Upper lobe of left lung (tissue), 6 donors: Measurements from ENCODE around the gene GABBR2. TPM values are rescaled to one million over a fixed set of nuclear protein-coding genes. Genes with fewer than 3 reads are reported as not detected.

Experiments
- ATAC-seq, 2 donors: fragments of 200-7000 bp; cut with Tn5 transposase; one replicate each; pipeline ENCODE4 v1.9.1; 2022; ENCODE audit warnings: mild to moderate bottlenecking in 2 of 2, moderate library complexity in 2 of 2; ENCODE audit not compliant: low FRiP score in 2 of 2
- DNase-seq, 2 donors: peaks; one replicate each; pipeline ENCODE4 v3.0.0-alpha.2; 2019 to 2020
- H3K27ac ChIP-seq, 4 donors: fragments of 200-600 bp; sonication (generic); one replicate each; pipeline ENCODE4 v1.5.1; 2016 to 2019
- H3K27me3 ChIP-seq, 4 donors: fragments of 200-600 bp; sonication (generic); one replicate each; pipeline ENCODE4 v1.5.1; 2017 to 2019
- H3K36me3 ChIP-seq, 4 donors: fragments of 200-600 bp; sonication (generic); one replicate each; pipeline ENCODE4 v1.5.1; 2016 to 2019
- H3K4me1 ChIP-seq, 4 donors: fragments of 200-600 bp; sonication (generic); one replicate each; pipeline ENCODE4 v1.5.1; 2018 to 2019
- H3K4me3 ChIP-seq, 4 donors: fragments of 200-600 bp; sonication (generic); one replicate each; pipeline ENCODE4 v1.5.1; 2017 to 2019; ENCODE audit warnings: mild to moderate bottlenecking in 2 of 4, moderate library complexity in 1 of 4
- H3K9me3 ChIP-seq, 4 donors: fragments of 200-600 bp; sonication (generic); one replicate each; pipeline ENCODE4 v1.5.1; 2018 to 2019
- EP300 ChIP-seq, 4 donors: sonication (generic); formaldehyde crosslinking; IDR thresholded peaks; one replicate each; pipeline ENCODE4 v1.5.1; 2017; ENCODE audit warnings: antibody characterized with exemption in 4 of 4, control low read depth in 2 of 4
- POLR2A ChIP-seq, 4 donors: fragments of 450-650 bp; IDR thresholded peaks; one replicate each; pipeline ENCODE4 v1.5.1; 2016 to 2017; ENCODE audit warnings: antibody characterized with exemption in 4 of 4, mild to moderate bottlenecking in 2 of 4
- POLR2AphosphoS5 ChIP-seq, 2 donors: sonication (generic); formaldehyde crosslinking; IDR thresholded peaks; one replicate each; pipeline ENCODE4 v1.5.1; 2017; ENCODE audit warnings: antibody characterized with exemption in 2 of 2
- WGBS, 2 donors: methylation state at CpG; one replicate each; pipeline ENCODE4 v1.1.5; 2017 to 2018; 5-methylcytosine and 5-hydroxymethylcytosine counted together
- total RNA-seq, 6 donors: library from RNA; depleted of rRNA in 4 of 6; stranded (reverse); fragments of >200 nt in 4 of 6; gene quantifications; one replicate each; pipeline versions ENCODE4 v1.1.0 to v1.2.1, GENCODE V29; 2016 to 2021
- TF ChIP-seq, protein P1 (sequence below), 6 experiments: fragments of 450-650 bp in 4 of 6; fragments of 200-600 bp in 2 of 6; sonication (generic) in 2 of 6; IDR thresholded peaks; one replicate each; pipeline ENCODE4 v1.5.1; 2016 to 2019; ENCODE audit warnings: antibody characterized with exemption in 6 of 6
- donor health status: DM: no; HTN: no; CAD: no; lungs with moderate emphysema.
- donor health status: DM: no; HTN: yes; CAD: no; lungs with severe emphysema.

Gene GABBR2
- total RNA-seq, 6 donors from 2014 or later = 0.15 to 1.00 (median 0.81) TPM; not detected in 1

DNA sequence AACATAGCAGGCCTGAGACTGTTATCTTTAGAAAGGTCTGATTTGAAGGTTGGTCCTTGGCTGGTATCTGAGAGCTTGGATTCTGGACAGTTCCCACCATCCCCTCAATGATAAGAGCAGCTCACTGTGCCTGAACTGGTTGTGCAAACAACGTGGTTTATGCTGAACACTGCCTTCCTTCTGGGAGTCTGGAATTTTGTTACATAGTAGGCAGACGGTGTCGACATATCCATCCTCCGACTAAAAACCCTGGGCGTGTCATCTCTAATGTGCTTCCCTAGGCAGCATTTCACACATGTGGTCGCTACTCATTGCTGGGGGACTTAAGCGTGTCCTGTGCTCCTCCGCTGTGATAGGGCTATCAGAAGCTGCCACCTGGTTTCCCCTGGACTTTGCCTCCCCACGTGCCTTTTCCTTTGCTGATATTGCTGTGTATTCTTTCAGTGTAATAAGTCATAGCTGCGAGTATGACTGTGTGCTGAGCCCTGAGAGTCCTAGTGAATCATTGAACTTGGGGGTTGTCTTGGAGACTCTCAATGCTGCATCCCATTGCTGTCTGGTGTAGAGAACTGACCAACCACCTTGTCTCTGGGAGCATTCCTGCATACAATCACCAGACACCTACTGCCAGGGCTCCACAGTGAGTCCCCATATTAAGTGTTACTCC is 334.2 kb downstream of the GABBR2 start:
- Histone ChIP-seq H3K27ac (no peak overlapping the region), H3K36me3 (no peaks in the 10 kb centered on the region), H3K27me3 (no peaks in the 10 kb centered on the region), H3K9me3 (no peaks in the 10 kb centered on the region), H3K4me3 (no peak overlapping the region), H3K4me1 (no peaks in the 10 kb centered on the region)
- WGBS, 2 donors = 57 to 70% methylated on average over 10 of the region's 10 CpGs
- DNase-seq (no peak), ATAC-seq (peak in 1 of 2 donors; percentile 5)
- TF ChIP-seq EP300 (IDR thresholded peaks at IDR 0.05) (no peak), POLR2AphosphoS5 (IDR thresholded peaks at IDR 0.05) (no peak), POLR2A (IDR thresholded peaks at IDR 0.05) (no peak)
- TF ChIP-seq, protein P1, sequence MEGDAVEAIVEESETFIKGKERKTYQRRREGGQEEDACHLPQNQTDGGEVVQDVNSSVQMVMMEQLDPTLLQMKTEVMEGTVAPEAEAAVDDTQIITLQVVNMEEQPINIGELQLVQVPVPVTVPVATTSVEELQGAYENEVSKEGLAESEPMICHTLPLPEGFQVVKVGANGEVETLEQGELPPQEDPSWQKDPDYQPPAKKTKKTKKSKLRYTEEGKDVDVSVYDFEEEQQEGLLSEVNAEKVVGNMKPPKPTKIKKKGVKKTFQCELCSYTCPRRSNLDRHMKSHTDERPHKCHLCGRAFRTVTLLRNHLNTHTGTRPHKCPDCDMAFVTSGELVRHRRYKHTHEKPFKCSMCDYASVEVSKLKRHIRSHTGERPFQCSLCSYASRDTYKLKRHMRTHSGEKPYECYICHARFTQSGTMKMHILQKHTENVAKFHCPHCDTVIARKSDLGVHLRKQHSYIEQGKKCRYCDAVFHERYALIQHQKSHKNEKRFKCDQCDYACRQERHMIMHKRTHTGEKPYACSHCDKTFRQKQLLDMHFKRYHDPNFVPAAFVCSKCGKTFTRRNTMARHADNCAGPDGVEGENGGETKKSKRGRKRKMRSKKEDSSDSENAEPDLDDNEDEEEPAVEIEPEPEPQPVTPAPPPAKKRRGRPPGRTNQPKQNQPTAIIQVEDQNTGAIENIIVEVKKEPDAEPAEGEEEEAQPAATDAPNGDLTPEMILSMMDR (IDR thresholded peaks at IDR 0.05) = no peak

DNA sequence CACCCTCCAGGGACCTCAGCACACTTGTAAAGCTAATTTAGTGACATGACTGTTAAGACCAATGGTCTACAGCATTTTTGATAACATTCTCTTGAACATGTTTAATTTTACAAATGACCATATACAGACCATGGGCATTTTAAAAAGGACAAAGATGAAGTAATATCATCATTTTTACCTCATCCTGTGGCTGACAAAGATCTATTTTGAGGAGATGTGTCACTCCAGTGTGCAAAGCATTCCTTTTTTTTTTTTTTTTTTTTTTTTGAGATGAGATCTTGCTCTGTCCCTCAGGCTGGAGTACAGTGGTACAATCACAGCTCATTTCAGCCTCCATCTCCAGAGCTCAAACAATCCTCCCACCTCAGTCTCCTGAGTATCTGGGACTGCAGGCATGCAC is 335.1 kb downstream of the GABBR2 start:
- DNase-seq = no peak
- Histone ChIP-seq H3K36me3 (no peaks in the 10 kb centered on the region), H3K27me3 (no peaks in the 10 kb centered on the region), H3K9me3 (no peaks in the 10 kb centered on the region), H3K4me3 (no peak overlapping the region), H3K4me1 (no peaks in the 10 kb centered on the region), H3K27ac (no peak overlapping the region)
- TF ChIP-seq EP300 (IDR thresholded peaks at IDR 0.05) = no peak
- TF ChIP-seq POLR2A (IDR thresholded peaks at IDR 0.05) = no peak
- TF ChIP-seq, protein P1 (IDR thresholded peaks at IDR 0.05) = no peak
- no peak for TF ChIP-seq POLR2AphosphoS5 (IDR thresholded peaks at IDR 0.05)
- ATAC-seq = no peak

DNA sequence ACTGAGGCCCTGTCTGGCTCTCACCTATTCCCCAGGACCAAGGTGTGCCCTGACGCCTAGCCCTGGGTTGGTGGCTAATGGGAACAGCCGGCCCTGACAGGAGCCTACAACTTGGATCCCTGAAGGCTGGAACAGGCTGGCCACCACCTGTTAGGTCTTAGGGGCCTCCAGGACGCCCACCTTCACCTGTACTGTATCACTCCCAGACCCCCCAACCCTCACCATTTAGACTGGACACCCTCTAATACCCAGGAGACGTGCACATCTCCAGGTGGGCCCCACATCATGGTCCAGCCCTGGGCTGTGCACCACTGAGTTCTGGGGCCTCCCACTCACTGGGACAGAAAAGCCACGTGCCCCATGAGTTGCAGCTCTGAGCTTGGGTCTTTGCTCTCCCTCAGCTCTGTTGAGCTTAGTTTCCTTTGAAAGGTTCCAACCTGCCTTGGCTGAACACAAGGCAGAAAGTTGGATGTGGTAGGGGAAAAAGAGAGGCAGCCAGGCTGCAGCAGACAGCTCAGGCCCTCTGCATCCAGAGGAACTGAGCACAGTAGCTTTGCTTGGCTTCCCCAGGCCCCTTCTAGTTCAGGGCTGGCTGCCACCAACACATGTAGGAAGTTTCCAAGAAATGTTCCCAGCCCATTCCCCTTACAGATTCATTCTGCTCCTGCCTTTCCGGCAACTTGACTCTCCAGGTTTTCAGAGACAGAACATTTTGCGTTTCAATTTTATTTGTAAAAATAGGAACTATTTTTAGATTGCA is 336.5 kb downstream of the GABBR2 start:
- no peak for DNase-seq
- no peaks in the 10 kb centered on the region for H3K4me1 ChIP-seq
- WGBS, 2 donors = 71 to 88% methylated on average over 2 to 6 of the region's 7 CpGs
- H3K9me3 ChIP-seq = no peaks in the 10 kb centered on the region
- H3K36me3 ChIP-seq = no peaks in the 10 kb centered on the region
- H3K27ac ChIP-seq = no peak overlapping the region
- H3K4me3 ChIP-seq = no peak overlapping the region
- TF ChIP-seq POLR2A (IDR thresholded peaks at IDR 0.05) (no peak), POLR2AphosphoS5 (IDR thresholded peaks at IDR 0.05) (no peak), EP300 (IDR thresholded peaks at IDR 0.05) (no peak)
- TF ChIP-seq, protein P1 (IDR thresholded peaks at IDR 0.05) = no peak
- no peaks in the 10 kb centered on the region for H3K27me3 ChIP-seq
- ATAC-seq = no peak

DNA sequence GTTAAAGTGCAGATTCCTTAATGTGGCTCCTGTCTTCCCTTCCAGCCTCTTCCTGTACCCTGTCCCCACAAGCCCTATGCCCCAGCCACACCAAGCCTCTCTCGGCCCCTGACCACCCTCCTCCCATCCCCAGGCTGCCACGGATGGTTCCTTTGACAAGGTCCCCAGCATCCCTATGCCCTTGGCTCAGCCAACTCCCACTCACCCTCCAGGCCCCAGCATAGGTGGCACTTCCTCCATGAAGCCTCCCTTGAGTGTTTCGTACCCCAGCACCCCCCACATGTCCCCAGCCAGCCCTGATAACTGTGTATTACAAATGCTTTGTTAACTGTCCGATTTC is 337.8 kb downstream of the GABBR2 start:
- no peak for DNase-seq
- H3K27ac ChIP-seq = no peak overlapping the region
- H3K4me1 ChIP-seq = no peaks in the 10 kb centered on the region
- H3K36me3 ChIP-seq = no peaks in the 10 kb centered on the region
- ATAC-seq = no peak
- H3K27me3 ChIP-seq = no peaks in the 10 kb centered on the region
- 84 to 93% methylated on average over 4 of the region's 4 CpGs for whole genome bisulfite sequencing, 2 donors
- H3K9me3 ChIP-seq = peaks cover 0 to 9% (median under 1%) of the 10 kb centered on the region in 4 donors
- H3K4me3 ChIP-seq = no peak overlapping the region
- TF ChIP-seq POLR2AphosphoS5 (IDR thresholded peaks at IDR 0.05) (no peak), EP300 (IDR thresholded peaks at IDR 0.05) (no peak), POLR2A (IDR thresholded peaks at IDR 0.05) (no peak)
- TF ChIP-seq, protein P1 (IDR thresholded peaks at IDR 0.05) = no peak
